Type B pancreatic cell (in vitro differentiated cells): Measurements from ENCODE around the gene INCENP. TPM values are rescaled to one million over a fixed set of nuclear protein-coding genes. Genes with fewer than 3 reads are reported as not detected.

Source experiments
- DNase-seq: peaks from one replicate; pipeline ENCODE4 v3.0.0; 2021; ENCODE audit warnings: mixed read lengths; ENCODE audit not compliant: unreplicated experiment; ENCODE audit errors: extremely low spot score
- H3K27ac Mint-ChIP-seq: 2 replicates; pipeline ENCODE4 v1.8.0; 2021; ENCODE audit warnings: mild to moderate bottlenecking, mixed read lengths
- H3K27me3 Mint-ChIP-seq: 2 replicates; pipeline ENCODE4 v1.8.0; 2021; ENCODE audit warnings: mixed read lengths
- H3K36me3 Mint-ChIP-seq: 2 replicates; pipeline ENCODE4 v1.8.0; 2021; ENCODE audit warnings: mixed read lengths
- H3K4me1 Mint-ChIP-seq: one replicate; pipeline ENCODE4 v1.8.0; 2021; ENCODE audit warnings: mixed read lengths; ENCODE audit not compliant: unreplicated experiment
- H3K4me3 Mint-ChIP-seq: 2 replicates; pipeline ENCODE4 v1.8.0; 2021; ENCODE audit warnings: mild to moderate bottlenecking, mixed read lengths
- H3K9me3 Mint-ChIP-seq: 2 replicates; pipeline ENCODE4 v1.8.0; 2021; ENCODE audit warnings: mixed read lengths
- CTCF ChIP-seq: fragments of 200-600 bp; sonication (generic); conservative IDR thresholded peaks from 2 replicates; pipeline ENCODE4 v1.5.0; 2021; ENCODE audit warnings: antibody characterized with exemption, mild to moderate bottlenecking
- total RNA-seq: library from RNA; stranded (reverse); gene quantifications from 2 replicates; pipeline ENCODE4 v1.2.1, GENCODE V29; 2021; ENCODE audit warnings: low replicate concordance

INCENP gene
- total RNA-seq, 1 donor from 2014 or later, result 96.7 TPM

DNA sequence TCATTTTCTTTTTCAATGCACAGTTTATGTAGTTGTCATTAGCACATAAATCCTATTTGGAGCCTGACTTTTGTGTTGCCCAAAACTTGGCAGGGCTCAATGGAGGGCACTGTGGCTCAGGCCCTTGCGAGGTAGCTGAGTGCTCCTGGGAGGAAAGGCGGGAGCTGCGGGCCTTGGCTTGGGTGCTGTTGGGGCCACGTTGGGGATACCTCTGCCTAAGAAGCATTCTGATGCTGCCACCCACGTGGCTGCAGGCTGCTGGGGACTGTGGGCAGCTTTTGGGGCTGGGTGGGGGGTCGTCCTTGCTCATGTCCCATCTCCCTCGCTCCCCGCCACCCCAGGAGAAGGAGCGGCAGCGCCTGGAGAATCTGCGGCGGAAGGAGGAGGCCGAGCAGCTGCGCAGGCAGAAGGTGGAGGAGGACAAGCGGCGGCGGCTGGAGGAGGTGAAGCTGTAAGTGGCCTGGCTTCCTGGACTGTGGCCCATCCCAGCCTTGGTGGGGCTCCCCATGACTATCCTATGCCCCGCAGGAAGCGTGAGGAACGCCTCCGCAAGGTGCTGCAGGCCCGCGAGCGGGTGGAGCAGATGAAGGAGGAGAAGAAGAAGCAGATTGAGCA lies 20.9 kb downstream of the INCENP start:
- DNase-seq, result peak; percentile 62
- no peak for TF ChIP-seq CTCF
- Mint-ChIP-seq H3K9me3 (no peaks in the 10 kb centered on the region), H3K27ac (no peak overlapping the region), H3K4me3 (no peak overlapping the region), H3K4me1 (no peaks in the 10 kb centered on the region), H3K27me3 (no peaks in the 10 kb centered on the region), H3K36me3 (peaks cover 10% of the 10 kb centered on the region)

DNA sequence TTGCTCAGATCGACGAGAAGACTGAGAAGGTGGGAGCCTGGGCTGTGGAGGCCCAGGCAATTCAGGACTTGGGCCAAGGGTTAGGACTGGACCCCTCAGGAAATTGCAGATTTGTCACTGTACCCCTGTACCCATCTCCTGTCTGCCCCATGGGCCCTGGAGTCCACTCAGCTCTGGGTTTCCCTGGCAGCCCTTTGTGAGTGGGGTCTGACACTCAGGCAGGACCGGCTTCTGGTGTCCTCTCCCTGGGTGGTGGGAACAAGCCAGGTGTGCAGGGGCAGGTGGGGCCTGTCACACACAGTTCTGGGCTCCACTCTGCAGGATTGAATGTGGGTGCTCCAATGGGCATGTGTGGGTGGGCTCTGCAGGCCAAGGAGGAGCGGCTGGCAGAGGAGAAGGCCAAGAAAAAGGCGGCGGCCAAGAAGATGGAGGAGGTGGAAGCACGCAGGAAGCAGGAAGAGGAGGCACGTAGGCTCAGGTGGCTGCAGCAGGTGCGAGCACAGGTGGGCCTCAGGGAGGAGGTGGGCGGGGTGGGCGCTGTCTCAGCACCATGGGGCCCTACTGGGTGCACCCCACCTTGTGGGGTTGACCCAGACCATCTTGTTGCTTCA lies 21.6 kb downstream of the INCENP start:
- peak; percentile 64 for DNase-seq

DNA sequence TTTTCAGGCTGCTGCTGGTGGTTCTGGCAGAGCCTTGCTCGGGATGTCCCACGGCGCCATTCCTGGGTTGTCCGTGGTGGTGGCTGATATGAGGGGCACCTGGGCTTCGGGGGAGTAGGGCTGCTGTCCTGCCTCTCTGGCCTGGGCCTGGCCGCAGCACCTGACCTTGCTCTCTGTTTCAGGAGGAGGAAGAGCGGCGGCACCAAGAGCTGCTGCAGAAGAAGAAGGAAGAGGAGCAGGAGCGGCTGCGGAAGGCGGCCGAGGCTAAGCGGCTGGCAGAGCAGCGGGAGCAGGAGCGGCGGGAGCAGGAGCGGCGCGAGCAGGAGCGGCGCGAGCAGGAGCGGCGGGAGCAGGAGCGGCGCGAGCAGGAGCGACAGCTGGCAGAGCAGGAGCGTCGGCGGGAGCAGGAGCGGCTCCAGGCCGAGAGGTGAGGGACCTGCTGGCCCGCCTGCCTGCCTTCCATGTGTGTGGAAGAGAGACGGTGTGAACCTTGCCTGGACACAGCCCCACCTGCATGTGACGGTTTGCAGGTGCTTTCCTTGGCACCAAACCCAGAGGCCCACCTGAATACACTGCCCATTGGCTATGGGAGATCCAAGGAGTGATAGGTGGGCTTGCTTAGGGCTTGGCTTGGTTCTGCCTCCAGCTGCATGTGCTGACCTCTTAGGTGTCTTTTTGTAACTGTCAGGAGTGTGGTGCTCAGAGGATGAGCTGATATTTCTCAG lies 22.8 kb downstream of the INCENP start:
- DNase-seq, result peak; percentile 36
- H3K9me3 Mint-ChIP-seq, result no peaks in the 10 kb centered on the region
- TF ChIP-seq CTCF, result no peak
- no peak overlapping the region for H3K27ac Mint-ChIP-seq
- no peaks in the 10 kb centered on the region for H3K27me3 Mint-ChIP-seq
- H3K4me1 Mint-ChIP-seq, result no peaks in the 10 kb centered on the region
- H3K4me3 Mint-ChIP-seq, result no peak overlapping the region
- H3K36me3 Mint-ChIP-seq, result peaks cover 18% of the 10 kb centered on the region

More for the DNA sequence above, 21.6 kb downstream of the INCENP start:
- Mint-ChIP-seq H3K27me3 (no peaks in the 10 kb centered on the region), H3K36me3 (peaks cover 11% of the 10 kb centered on the region), H3K27ac (no peak overlapping the region), H3K4me1 (no peaks in the 10 kb centered on the region), H3K9me3 (no peaks in the 10 kb centered on the region), H3K4me3 (no peak overlapping the region)
- no peak for TF ChIP-seq CTCF

DNA sequence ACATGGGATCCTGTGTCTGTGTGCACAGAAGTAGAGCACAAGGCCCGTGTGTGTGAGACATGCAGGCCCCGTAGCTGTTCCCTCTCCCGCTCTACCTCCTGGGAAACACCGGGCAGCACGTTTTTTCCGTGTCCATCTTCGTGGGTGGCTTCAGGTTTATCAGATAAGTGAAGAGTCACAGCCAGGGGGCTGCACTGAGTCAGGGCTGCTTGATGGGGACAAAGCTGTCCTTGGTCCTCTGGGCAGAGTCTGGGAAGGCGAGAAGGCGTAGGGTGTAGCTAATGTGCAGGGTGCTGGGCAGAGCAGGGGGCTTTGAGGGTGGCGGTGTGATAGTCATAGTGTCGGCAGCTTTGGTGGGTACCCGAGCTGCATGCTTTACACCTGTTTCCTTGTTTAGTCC lies 23.7 kb downstream of the INCENP start:
- H3K27me3 Mint-ChIP-seq, result no peaks in the 10 kb centered on the region
- no peaks in the 10 kb centered on the region for H3K4me1 Mint-ChIP-seq
- H3K4me3 Mint-ChIP-seq, result no peak overlapping the region
- no peak overlapping the region for H3K27ac Mint-ChIP-seq
- H3K9me3 Mint-ChIP-seq, result no peaks in the 10 kb centered on the region
- no peak for TF ChIP-seq CTCF
- peaks cover 18% of the 10 kb centered on the region for H3K36me3 Mint-ChIP-seq
- DNase-seq, result peak; percentile 55

GRCh38 chr11:62148271-62148980 lies 24.6 kb downstream of the INCENP start:
- Mint-ChIP-seq H3K4me1 (no peaks in the 10 kb centered on the region), H3K9me3 (no peaks in the 10 kb centered on the region), H3K4me3 (no peak overlapping the region), H3K36me3 (peaks cover 24% of the 10 kb centered on the region), H3K27me3 (no peaks in the 10 kb centered on the region), H3K27ac (no peak overlapping the region)
- TF ChIP-seq CTCF, result no peak
- peak; percentile 45 for DNase-seq
